ENCODE results near the gene MED9. TPM values are rescaled to one million over a fixed set of nuclear protein-coding genes. Genes with fewer than 3 reads are reported as not detected.

Gene MED9
- total and polyA plus RNA-seq, 2 donors (not counting 3 experiments of a cell fraction or from before 2014, with no cell fraction given) = 15.1 to 18.2 TPM

- Histone ChIP-seq H4K20me1 (replicated peaks; ENCODE audit: control insufficient read depth, extremely low read depth, insufficient read depth, low read length) (no peaks in the 10 kb centered on the region), H3K36me3 (ENCODE audit: control insufficient read depth in 2 of 2, extremely low read depth in 1 of 2, insufficient read depth in 2 of 2, low read length in 2 of 2) (peaks cover 5 to 12% of the 10 kb centered on the region in 2 experiments), H3K9ac (replicated peaks; ENCODE audit: extremely low read depth, insufficient read depth, low read length) (no peak overlapping the region), H2AFZ (ENCODE audit: low read depth, low read length) (no peak overlapping the region), H3K4me1 (ENCODE audit: control insufficient read depth, extremely low read depth, insufficient read depth, low read length) (peaks cover 10% of the 10 kb centered on the region), H3K27me3 (ENCODE audit: control insufficient read depth in 2 of 2, insufficient read depth in 2 of 2, low read length in 2 of 2) (no peaks in the 10 kb centered on the region), H3K79me2 (ENCODE audit: control insufficient read depth, insufficient read depth, low read length) (no peaks in the 10 kb centered on the region), H3K27ac (ENCODE audit: insufficient read depth, low read depth, low read length) (no peak overlapping the region), H3K9me3 (replicated peaks; ENCODE audit: control insufficient read depth, insufficient read depth, low read length) (no peaks in the 10 kb centered on the region), H3K4me2 (ENCODE audit: insufficient read depth, low read length) (no peak overlapping the region), H3K9me1 (replicated peaks; ENCODE audit: control insufficient read depth, extremely low read depth, insufficient read depth, low read length) (no peaks in the 10 kb centered on the region), H3K4me3 (replicated peaks in 1 of 3; ENCODE audit: insufficient read depth in 1 of 3, low read depth in 1 of 3, low read length in 3 of 3) (no peak overlapping the region)
- no peak for TF ChIP-seq GATA2 (IDR thresholded peaks at IDR 0.05; ENCODE audit: insufficient read depth, insufficient read length, low read depth, low read length)
- no peak for TF ChIP-seq MYC (IDR thresholded peaks at IDR 0.05; ENCODE audit: low read depth, low read length)
- no peak for TF ChIP-seq POLR2A (IDR thresholded peaks at IDR 0.05; ENCODE audit: low read depth, low read length)
- no peak for TF ChIP-seq FOS (IDR thresholded peaks at IDR 0.05; ENCODE audit: borderline replicate concordance, insufficient read depth, low read length)
- no peak for TF ChIP-seq EZH2 (IDR thresholded peaks at IDR 0.05; ENCODE audit: borderline replicate concordance, low read depth, low read length, severe bottlenecking)
- TF ChIP-seq POLR2AphosphoS5 (IDR thresholded peaks at IDR 0.05; ENCODE audit: insufficient read depth, low read depth, low read length) = no peak
- no peak for TF ChIP-seq JUN (IDR thresholded peaks at IDR 0.05; ENCODE audit: borderline replicate concordance, insufficient read depth, insufficient read length, low read depth)
- TF ChIP-seq MAX (IDR thresholded peaks at IDR 0.05; ENCODE audit: insufficient read depth, insufficient read length) = no peak
- BruUV-seq (replicated peaks) = no TSS peak
- intact Hi-C loops (cut with micrococcal nuclease) = loop anchor here (10.0 kb wide), 1 partner anchor 423 kb away; no protein-coding TSS in a partner anchor
- ChIA-PET CTCF (interaction anchor here (0.9 to 2.1 kb wide), 3 partner anchors 136 to 150 kb away, joined by 3 to 8 read pairs (median 3); no protein-coding TSS in a partner anchor), POLR2A (no interaction called here)
- dilution Hi-C loops (cut with MboI; ENCODE audit: extremely low pct_ligation_motif_present, low sequenced_read_pairs) = no loop called here
- FAIRE-seq (no peak), DNase-seq (ENCODE audit: low read depth, low spot score) (no peak)
Measured at GRCh38 chr17:17492085-17492484, 15.3 kb downstream of the MED9 start.

- FAIRE-seq = no peak
- no peak overlapping the region for H2AFZ ChIP-seq (ENCODE audit: low read depth, low read length)
- dilution Hi-C loops (cut with MboI; ENCODE audit: extremely low pct_ligation_motif_present, low sequenced_read_pairs) (no loop called here), intact Hi-C loops (cut with micrococcal nuclease) (loop anchor here (10.0 kb wide), 1 partner anchor 422 kb away; no protein-coding TSS in a partner anchor)
- POLR2A ChIA-PET = no interaction called here
- TF ChIP-seq POLR2A (IDR thresholded peaks at IDR 0.05; ENCODE audit: low read depth, low read length) (no peak), MAX (IDR thresholded peaks at IDR 0.05; ENCODE audit: insufficient read depth, insufficient read length) (no peak), EZH2 (IDR thresholded peaks at IDR 0.05; ENCODE audit: borderline replicate concordance, low read depth, low read length, severe bottlenecking) (no peak), CTCF (IDR thresholded peaks at IDR 0.05; ENCODE audit: extremely low read depth in 1 of 2, insufficient read depth in 1 of 2, low read depth in 1 of 2, low read length in 2 of 2) (no peak), POLR2AphosphoS5 (IDR thresholded peaks at IDR 0.05; ENCODE audit: insufficient read depth, low read depth, low read length) (no peak), FOS (IDR thresholded peaks at IDR 0.05; ENCODE audit: borderline replicate concordance, insufficient read depth, low read length) (no peak), JUN (IDR thresholded peaks at IDR 0.05; ENCODE audit: borderline replicate concordance, insufficient read depth, insufficient read length, low read depth) (no peak), GATA2 (IDR thresholded peaks at IDR 0.05; ENCODE audit: insufficient read depth, insufficient read length, low read depth, low read length) (no peak), MYC (IDR thresholded peaks at IDR 0.05; ENCODE audit: low read depth, low read length) (no peak)
- H3K4me2 ChIP-seq (ENCODE audit: insufficient read depth, low read length) = no peak overlapping the region
- H3K4me1 ChIP-seq (ENCODE audit: control insufficient read depth, extremely low read depth, insufficient read depth, low read length) = peaks cover 13% of the 10 kb centered on the region
- no peaks in the 10 kb centered on the region for H3K27me3 ChIP-seq (ENCODE audit: control insufficient read depth in 2 of 2, insufficient read depth in 2 of 2, low read length in 2 of 2)
- H3K27ac ChIP-seq (ENCODE audit: insufficient read depth, low read depth, low read length) = no peak overlapping the region
- H3K36me3 ChIP-seq (ENCODE audit: control insufficient read depth in 2 of 2, extremely low read depth in 1 of 2, insufficient read depth in 2 of 2, low read length in 2 of 2) = peaks cover 5 to 12% of the 10 kb centered on the region in 2 experiments
- H3K9me1 ChIP-seq (replicated peaks; ENCODE audit: control insufficient read depth, extremely low read depth, insufficient read depth, low read length) = no peaks in the 10 kb centered on the region
- BruUV-seq (replicated peaks) = no TSS peak
- no peaks in the 10 kb centered on the region for H3K9me3 ChIP-seq (replicated peaks; ENCODE audit: control insufficient read depth, insufficient read depth, low read length)
- no peak overlapping the region for H3K4me3 ChIP-seq (replicated peaks in 1 of 3; ENCODE audit: insufficient read depth in 1 of 3, low read depth in 1 of 3, low read length in 3 of 3)
- CTCF ChIA-PET = interaction anchor here (0.9 to 2.1 kb wide), 3 partner anchors 136 to 149 kb away, joined by 3 to 8 read pairs (median 3); no protein-coding TSS in a partner anchor
- H3K79me2 ChIP-seq (ENCODE audit: control insufficient read depth, insufficient read depth, low read length) = no peaks in the 10 kb centered on the region
- no peak overlapping the region for H3K9ac ChIP-seq (replicated peaks; ENCODE audit: extremely low read depth, insufficient read depth, low read length)
- H4K20me1 ChIP-seq (replicated peaks; ENCODE audit: control insufficient read depth, extremely low read depth, insufficient read depth, low read length) = no peaks in the 10 kb centered on the region
- no peak for DNase-seq (ENCODE audit: low read depth, low spot score)
Measured at GRCh38 chr17:17492571-17492970, 15.8 kb downstream of the MED9 start.

All from endothelial cell of umbilical vein (primary cell).